HFFc6 (cell line): ENCODE results near the gene TM9SF2. TPM values are rescaled to one million over a fixed set of nuclear protein-coding genes. Genes with fewer than 3 reads are reported as not detected.

Experiments used
- DNase-seq: peaks from one replicate; pipeline ENCODE4 v3.0.0-alpha.2; 2018
- H3K27ac Mint-ChIP-seq: 2 replicates; pipeline ENCODE4 v1.8.0; 2020; ENCODE audit warnings: mild to moderate bottlenecking, mixed read lengths
- H3K27me3 Mint-ChIP-seq: 2 replicates; pipeline ENCODE4 v1.8.0; 2021; ENCODE audit warnings: mild to moderate bottlenecking, moderate library complexity, mixed read lengths; ENCODE audit not compliant: insufficient read depth
- H3K36me3 Mint-ChIP-seq: 2 replicates; pipeline ENCODE4 v1.8.0; 2021; ENCODE audit warnings: low read depth, mixed read lengths
- H3K4me1 Mint-ChIP-seq: 2 replicates; pipeline ENCODE4 v1.8.0; 2020; ENCODE audit warnings: low read depth, mixed read lengths
- H3K4me3 Mint-ChIP-seq: 2 replicates; pipeline ENCODE4 v1.8.0; 2020; ENCODE audit warnings: mild to moderate bottlenecking, moderate library complexity, mixed read lengths
- H3K9me3 Mint-ChIP-seq: 2 replicates; pipeline ENCODE4 v1.8.0; 2020; ENCODE audit warnings: mild to moderate bottlenecking, mixed read lengths
- CTCF ChIP-seq: fragments of 200-600 bp; sonication (generic); IDR thresholded peaks from 2 replicates; pipeline ENCODE4 v1.5.0; 2021; ENCODE audit warnings: antibody characterized with exemption, mild to moderate bottlenecking
- total RNA-seq, 6 experiments: library from RNA; stranded (reverse); fragmentation: NEBNext Ultra II Directional; extraction: Animal tissue kit (Norgen Biotek cat#: 25700); gene quantifications; 2 replicates in 1 of 6; 3 replicates in 5 of 6; pipeline ENCODE4 v1.2.3, GENCODE V29; 2021

The TM9SF2 gene
- total RNA-seq, 6 experiments from 2014 or later, result 101 to 127 (median 122) TPM

DNA sequence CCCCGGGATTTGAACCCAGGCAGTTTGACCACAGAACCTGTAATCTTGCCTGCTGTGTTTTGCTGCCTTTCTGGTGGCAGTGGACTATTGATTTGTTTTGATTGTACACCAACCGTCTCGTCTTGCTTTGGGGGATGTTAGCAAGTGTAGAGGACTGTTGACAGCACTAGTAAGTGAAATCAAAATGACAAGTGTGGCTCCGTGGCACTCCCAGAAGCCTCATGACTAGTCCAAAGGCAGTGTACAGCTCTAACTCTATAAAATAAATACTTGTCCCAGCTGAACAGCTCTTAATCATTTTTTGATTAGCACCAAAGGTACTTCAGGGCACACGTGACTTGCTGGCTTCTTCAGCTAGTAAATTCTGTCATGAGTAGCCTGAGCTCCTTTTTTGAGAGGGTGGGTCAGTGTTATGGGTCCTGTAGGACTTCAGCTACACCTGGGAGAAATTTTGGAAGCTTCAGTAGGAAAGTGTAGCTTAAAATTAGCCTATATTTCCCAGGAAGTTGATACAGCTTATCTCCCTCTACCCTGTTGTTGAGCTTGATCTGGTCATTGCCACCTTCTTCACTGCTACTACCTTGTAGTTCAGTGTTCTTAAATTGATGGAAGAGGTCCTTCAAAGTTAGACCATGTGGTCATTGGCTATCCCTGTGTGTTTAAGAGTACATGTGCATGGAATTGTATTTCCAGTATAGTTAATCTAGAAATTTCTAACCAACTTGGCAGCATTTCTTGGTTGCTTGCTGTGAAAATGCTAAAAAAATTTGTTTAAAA is 15.1 kb downstream of the TM9SF2 start:
- TF ChIP-seq CTCF, result no peak
- no peak for DNase-seq
- Mint-ChIP-seq H3K4me3 (no peak overlapping the region), H3K27me3 (no peaks in the 10 kb centered on the region), H3K9me3 (no peaks in the 10 kb centered on the region), H3K27ac (no peak overlapping the region), H3K4me1 (peaks cover 22% of the 10 kb centered on the region), H3K36me3 (0 out of 2 replicates have a peak, but pooled peaks cover 2% of the 10 kb centered on the region)

- H3K36me3 Mint-ChIP-seq, result peaks cover 8% of the 10 kb centered on the region
- no peak for TF ChIP-seq CTCF
- no peak overlapping the region for H3K4me3 Mint-ChIP-seq
- no peak for DNase-seq
- peaks cover 12% of the 10 kb centered on the region for H3K4me1 Mint-ChIP-seq
- H3K9me3 Mint-ChIP-seq, result no peaks in the 10 kb centered on the region
- no peaks in the 10 kb centered on the region for H3K27me3 Mint-ChIP-seq
- H3K27ac Mint-ChIP-seq, result no peak overlapping the region
These were observed 16.3 kb downstream of the TM9SF2 start for GRCh38 chr13:99517577-99517976.

DNA sequence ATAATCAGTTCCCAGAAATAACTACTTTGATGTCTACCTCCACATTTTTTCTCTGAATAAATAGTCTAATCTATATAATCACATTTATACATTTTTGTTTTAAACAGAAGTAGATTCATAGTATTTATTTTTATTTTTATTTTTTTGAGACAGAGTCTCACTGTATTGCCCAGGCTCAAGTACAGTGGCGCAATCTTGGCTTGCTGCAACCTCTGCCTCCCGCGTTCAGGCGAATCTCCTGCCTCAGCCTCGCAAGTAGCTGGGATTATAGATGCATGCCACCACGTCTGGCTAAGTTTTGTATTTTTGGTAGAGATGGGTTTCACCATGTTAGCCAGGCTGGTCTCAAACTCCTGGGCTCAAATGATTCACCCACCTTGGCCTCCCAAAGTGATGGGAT is 16.7 kb downstream of the TM9SF2 start:
- no peaks in the 10 kb centered on the region for H3K9me3 Mint-ChIP-seq
- DNase-seq, result no peak
- H3K27me3 Mint-ChIP-seq, result no peaks in the 10 kb centered on the region
- peaks cover 8% of the 10 kb centered on the region for H3K4me1 Mint-ChIP-seq
- no peak for TF ChIP-seq CTCF
- peaks cover 8% of the 10 kb centered on the region for H3K36me3 Mint-ChIP-seq
- no peak overlapping the region for H3K4me3 Mint-ChIP-seq
- no peak overlapping the region for H3K27ac Mint-ChIP-seq

DNA sequence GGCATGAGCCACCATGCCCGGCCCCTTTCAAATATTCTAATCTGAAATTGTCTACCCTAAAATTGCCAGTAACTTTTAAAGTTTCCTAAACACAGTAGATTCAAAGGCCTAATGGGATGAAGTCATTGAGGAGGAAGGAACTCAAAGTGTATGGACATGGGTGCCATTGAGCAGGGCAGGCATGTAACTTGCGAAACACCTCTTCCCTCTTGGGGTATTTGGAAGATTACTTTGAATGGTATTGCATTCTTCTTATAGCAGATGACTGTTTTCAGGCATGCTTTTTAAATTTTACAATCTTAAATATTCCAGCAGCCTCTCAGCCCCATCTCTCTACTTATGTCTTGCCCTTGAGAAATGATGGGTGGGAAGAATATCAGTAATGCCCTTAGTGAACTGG is 21.0 kb downstream of the TM9SF2 start:
- Mint-ChIP-seq H3K36me3 (peaks cover 36% of the 10 kb centered on the region), H3K27ac (no peak overlapping the region), H3K27me3 (no peaks in the 10 kb centered on the region), H3K4me3 (no peak overlapping the region), H3K4me1 (no peaks in the 10 kb centered on the region), H3K9me3 (no peaks in the 10 kb centered on the region)
- no peak for DNase-seq
- TF ChIP-seq CTCF, result no peak

GRCh38 chr13:99523838-99524237 is 22.6 kb downstream of the TM9SF2 start:
- H3K4me1 Mint-ChIP-seq, result no peaks in the 10 kb centered on the region
- no peak for TF ChIP-seq CTCF
- H3K36me3 Mint-ChIP-seq, result peaks cover 36% of the 10 kb centered on the region
- no peaks in the 10 kb centered on the region for H3K9me3 Mint-ChIP-seq
- H3K4me3 Mint-ChIP-seq, result no peak overlapping the region
- DNase-seq, result no peak
- H3K27ac Mint-ChIP-seq, result no peak overlapping the region
- no peaks in the 10 kb centered on the region for H3K27me3 Mint-ChIP-seq
